Heart right ventricle (tissue), 16 donors: Measurements from ENCODE around the gene LRRC1. TPM values are rescaled to one million over a fixed set of nuclear protein-coding genes. Genes with fewer than 3 reads are reported as not detected.

Source experiments
- ATAC-seq, 8 donors: fragments of 200-7000 bp; cut with Tn5 transposase; one replicate each; pipeline ENCODE4 v1.9.1; 2020; ENCODE audit warnings: mild to moderate bottlenecking in 8 of 8, moderate library complexity in 8 of 8, moderate number of reproducible peaks in 1 of 8
- DNase-seq, 2 donors: peaks; one replicate each; pipeline ENCODE4 v3.0.0-alpha.2; 2020
- H3K27ac ChIP-seq, 10 donors: fragments of 200-600 bp; sonication (generic) in 2 of 10; one replicate each; pipeline versions ENCODE4 v1.5.0 to v1.8.0; 2020 to 2022; ENCODE audit warnings: mild to moderate bottlenecking in 3 of 10
- H3K27me3 ChIP-seq, 7 donors: fragments of 200-600 bp; one replicate each; pipeline ENCODE4 v1.8.0; 2021 to 2022; ENCODE audit warnings: mild to moderate bottlenecking in 2 of 7
- H3K36me3 ChIP-seq, 9 donors: fragments of 200-600 bp; sonication (generic) in 1 of 9; one replicate each; pipeline versions ENCODE4 v1.5.0 to v1.8.0; 2020 to 2022; ENCODE audit warnings: mild to moderate bottlenecking in 2 of 9
- H3K4me1 ChIP-seq, 9 donors: fragments of 200-600 bp; sonication (generic) in 1 of 9; one replicate each; pipeline versions ENCODE4 v1.5.0 to v1.8.0; 2020 to 2022; ENCODE audit warnings: mild to moderate bottlenecking in 4 of 9
- H3K4me3 ChIP-seq, 10 donors: fragments of 200-600 bp; sonication (generic) in 2 of 10; one replicate each; pipeline versions ENCODE4 v1.5.0 to v1.8.0; 2020 to 2022; ENCODE audit warnings: mild to moderate bottlenecking in 7 of 10, moderate library complexity in 2 of 10
- H3K9me3 ChIP-seq, 11 donors: fragments of 200-600 bp in 10 of 11; sonication (generic) in 2 of 11; one replicate each; pipeline versions ENCODE4 v1.5.0 to v1.8.0; 2013 to 2022; ENCODE audit warnings: mild to moderate bottlenecking in 2 of 11, control low read depth in 1 of 11, moderate library complexity in 1 of 11
- WGBS, 2 donors: extraction: QIAGEN DNeasy Blood & Tissue Kit; methylation state at CpG; one replicate each; pipeline ENCODE4 v1.1.7; 2013; ENCODE audit warnings: inconsistent platforms in 1 of 2; 5-methylcytosine and 5-hydroxymethylcytosine counted together
- intact Hi-C, 10 donors: fragments of 100-400 bp; cut with DNase I; formaldehyde crosslinking; loops; one replicate each; pipeline versions ENCODE4 v1.11.1 to v1.14.2; 2022
- polyA plus RNA-seq, 2 donors: library from polyadenylated mRNA; stranded (reverse); fragments of 200-250 nt; gene quantifications; one replicate each; pipeline ENCODE4 v1.2.3, GENCODE V29; 2013
- total RNA-seq, 10 donors: library from RNA; stranded (reverse); fragmentation: NEBNext Ultra II Directional in 3 of 10; extraction: Animal tissue kit (Norgen Biotek cat#: 25700) in 3 of 10; gene quantifications; one replicate each; pipeline versions ENCODE4 v1.2.1 to v1.2.4, GENCODE V29; 2021 to 2023
- TF ChIP-seq, protein P1 (sequence below), 9 donors: fragments of 200-600 bp; sonication (generic) in 2 of 9; IDR thresholded peaks; one replicate each; pipeline versions ENCODE4 v1.5.0 to v1.8.0; 2021 to 2022; ENCODE audit warnings: antibody characterized with exemption in 9 of 9, mild to moderate bottlenecking in 5 of 9, moderate library complexity in 1 of 9
- donor health status: Arrhythmogenic right ventricular cardiomyopathy.
- donor health status: ischemic (EF 13 %, LVEDD 7.1; RV severe dilation, severe dysfunction).
- donor health status: healthy with polysubstance abuse.
- donor health status: DM: no; HTN: yes; CAD: no.
- donor health status: DM: no; HTN: no; CAD: no.
- donor health status: ischemic (EF 25% LVEDD 6.9; RV normal size, moderate dysfunction).
- donor health status: ischemic (EF 25% LVEDD 5.7; RV mildly dilated, moderate dysfunction).
- donor health status: healthy.
- donor health status: DM: yes; HTN: yes; CAD: no.
- donor health status: Ischemic cardiomyopathy.
- donor health status: ischemic (EF 35%, LVEDD 5.7; RV mildly dilated, moderate dysfunction).
- donor health status: nonischemic (EF 11% LVEDD 7.7; RV severe dilation, severe dysfunction).
- donor health status: DM: yes; HTN: yes; CAD: no.
- donor health status: PGD.
- donor health status: ischemic (EF 29% LVEDD 5.4; RV normal size, mild dysfunction).
- donor health status: nonischemic (EF 23%, LVEDD 6.1; RV moderate dilation, normal function).

The LRRC1 gene
- total and polyA plus RNA-seq, 12 donors: 1.2 to 7.5 (median 4.7) TPM

DNA sequence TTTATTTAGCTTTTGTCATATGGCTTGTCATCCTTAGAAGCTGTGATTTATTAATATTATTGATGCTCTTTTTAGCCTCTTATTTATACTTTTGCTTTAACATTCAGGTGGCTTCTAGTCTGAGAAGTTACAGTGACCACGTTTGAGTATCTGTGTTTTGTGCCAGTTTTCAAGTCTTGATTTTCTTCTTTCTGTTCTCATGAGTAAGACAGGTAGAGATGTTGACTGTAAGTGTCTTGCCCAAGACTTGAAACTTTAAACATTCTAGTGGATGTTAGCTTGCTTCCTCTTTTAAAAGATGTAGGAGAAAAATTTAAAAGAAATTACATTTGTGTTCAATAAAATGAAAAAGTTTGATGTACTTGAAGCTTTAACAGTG lies 122.6 kb downstream of the LRRC1 start:
- 59 to 60% methylated on average over 1 of the region's 1 CpG for WGBS, 2 donors
- no peak for ATAC-seq
- TF ChIP-seq, protein P1, sequence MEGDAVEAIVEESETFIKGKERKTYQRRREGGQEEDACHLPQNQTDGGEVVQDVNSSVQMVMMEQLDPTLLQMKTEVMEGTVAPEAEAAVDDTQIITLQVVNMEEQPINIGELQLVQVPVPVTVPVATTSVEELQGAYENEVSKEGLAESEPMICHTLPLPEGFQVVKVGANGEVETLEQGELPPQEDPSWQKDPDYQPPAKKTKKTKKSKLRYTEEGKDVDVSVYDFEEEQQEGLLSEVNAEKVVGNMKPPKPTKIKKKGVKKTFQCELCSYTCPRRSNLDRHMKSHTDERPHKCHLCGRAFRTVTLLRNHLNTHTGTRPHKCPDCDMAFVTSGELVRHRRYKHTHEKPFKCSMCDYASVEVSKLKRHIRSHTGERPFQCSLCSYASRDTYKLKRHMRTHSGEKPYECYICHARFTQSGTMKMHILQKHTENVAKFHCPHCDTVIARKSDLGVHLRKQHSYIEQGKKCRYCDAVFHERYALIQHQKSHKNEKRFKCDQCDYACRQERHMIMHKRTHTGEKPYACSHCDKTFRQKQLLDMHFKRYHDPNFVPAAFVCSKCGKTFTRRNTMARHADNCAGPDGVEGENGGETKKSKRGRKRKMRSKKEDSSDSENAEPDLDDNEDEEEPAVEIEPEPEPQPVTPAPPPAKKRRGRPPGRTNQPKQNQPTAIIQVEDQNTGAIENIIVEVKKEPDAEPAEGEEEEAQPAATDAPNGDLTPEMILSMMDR (IDR thresholded peaks at IDR 0.05): no peak
- intact Hi-C loops: no loop called here
- H3K27ac ChIP-seq: no peak overlapping the region
- no peaks in the 10 kb centered on the region for H3K9me3 ChIP-seq
- H3K36me3 ChIP-seq: peaks cover 0 to 39% (median 10%) of the 10 kb centered on the region in 9 donors
- no peaks in the 10 kb centered on the region for H3K27me3 ChIP-seq
- no peaks in the 10 kb centered on the region for H3K4me1 ChIP-seq
- DNase-seq: no peak
- H3K4me3 ChIP-seq: no peak overlapping the region

DNA sequence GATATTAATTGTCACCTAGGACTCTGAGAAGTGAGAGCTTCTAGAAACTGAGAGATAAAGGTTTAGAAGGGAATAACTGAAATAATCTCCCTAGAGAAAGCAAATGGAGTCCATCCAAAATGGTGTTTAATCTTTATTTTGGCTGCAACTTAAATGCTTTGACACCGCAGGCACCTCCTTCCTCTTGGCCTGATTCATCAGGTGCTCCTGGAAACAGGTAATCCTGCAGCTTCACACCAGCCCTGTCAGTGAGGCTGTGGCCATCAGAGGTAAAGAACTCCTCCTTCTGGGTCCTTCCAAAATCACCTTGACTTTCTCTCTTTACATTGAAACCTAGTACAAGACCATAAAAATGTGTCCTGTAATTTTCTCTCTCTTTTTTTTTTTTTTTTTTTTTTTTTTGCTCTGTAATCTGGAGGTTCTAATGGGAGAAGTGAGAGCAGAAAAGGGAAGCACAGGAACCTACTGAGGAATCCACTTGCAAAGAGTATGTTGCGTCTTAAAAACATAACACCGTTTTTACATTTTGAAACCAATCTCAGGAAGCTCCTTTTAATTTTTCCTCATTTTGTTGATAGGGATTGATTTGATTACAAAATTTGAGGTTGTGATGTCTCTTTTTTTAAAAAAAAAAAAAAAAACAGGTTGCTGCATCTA lies 124.2 kb downstream of the LRRC1 start:
- 87 to 91% methylated on average over 3 of the region's 3 CpGs for WGBS, 2 donors
- Histone ChIP-seq H3K4me1 (no peaks in the 10 kb centered on the region), H3K4me3 (no peak overlapping the region), H3K36me3 (peaks cover 0 to 42% (median 10%) of the 10 kb centered on the region in 9 donors), H3K27me3 (no peaks in the 10 kb centered on the region), H3K27ac (no peak overlapping the region), H3K9me3 (no peaks in the 10 kb centered on the region)
- intact Hi-C loops: no loop called here
- TF ChIP-seq, protein P1 (IDR thresholded peaks at IDR 0.05): no peak
- no peak for ATAC-seq
- no peak for DNase-seq

DNA sequence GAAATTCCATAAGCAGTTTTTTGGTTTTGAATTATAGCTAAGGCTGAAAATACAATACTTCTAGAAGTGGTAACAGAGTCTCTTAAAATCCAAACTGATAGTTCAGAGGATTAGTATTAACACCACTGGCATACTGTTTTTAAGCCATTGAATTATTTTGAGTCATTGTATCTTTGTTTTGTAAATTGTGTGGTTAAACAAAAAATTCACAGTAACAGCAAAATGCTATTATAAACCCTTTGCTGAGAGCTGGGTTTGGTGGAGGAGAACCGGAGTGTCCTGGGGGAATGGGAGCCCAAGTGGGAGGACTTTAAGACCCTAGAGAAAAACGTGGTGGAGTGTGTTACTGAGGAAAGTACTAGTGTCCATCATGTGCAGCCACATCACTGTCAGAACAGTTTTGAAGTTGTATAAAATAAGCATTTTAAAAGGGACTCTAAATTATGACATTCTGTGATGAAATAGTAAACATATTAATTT lies 125.1 kb downstream of the LRRC1 start:
- Histone ChIP-seq H3K9me3 (no peaks in the 10 kb centered on the region), H3K27me3 (no peaks in the 10 kb centered on the region), H3K4me1 (no peaks in the 10 kb centered on the region), H3K27ac (no peak overlapping the region), H3K36me3 (peaks cover 0 to 33% (median 3%) of the 10 kb centered on the region in 9 donors), H3K4me3 (no peak overlapping the region)
- no peak for DNase-seq
- ATAC-seq: no peak
- TF ChIP-seq, protein P1 (IDR thresholded peaks at IDR 0.05): no peak
- intact Hi-C loops: loop anchor here in 1 of 10 donors (10.0 kb wide), 1 partner anchor 125 kb away; the partner anchor contains the start of gene LRRC1
- 71 to 72% methylated on average over 2 of the region's 2 CpGs for WGBS, 2 donors

DNA sequence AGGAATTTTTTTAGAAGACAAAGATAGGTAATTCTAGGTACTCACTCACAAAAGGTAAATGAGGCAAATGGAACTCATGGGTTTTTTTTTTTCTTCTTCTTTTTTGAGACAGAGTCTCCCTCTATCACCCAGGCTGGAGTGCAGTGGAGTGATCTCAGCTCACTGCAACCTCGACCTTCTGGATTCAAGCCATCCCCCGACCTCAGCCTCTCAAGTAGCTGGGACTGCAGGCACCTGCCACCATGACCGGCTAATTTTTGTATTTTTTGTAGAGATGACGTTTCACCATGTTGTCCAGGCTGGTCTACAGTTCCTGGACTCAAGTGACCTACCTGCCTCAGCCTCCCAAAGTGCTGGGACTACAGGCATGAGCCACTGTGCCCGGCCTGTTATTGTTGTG lies 126.1 kb downstream of the LRRC1 start:
- Histone ChIP-seq H3K27ac (no peak overlapping the region), H3K4me3 (no peak overlapping the region), H3K4me1 (peaks cover 0 to 7% (median 0%) of the 10 kb centered on the region in 9 donors), H3K9me3 (no peaks in the 10 kb centered on the region), H3K36me3 (peaks cover 0 to 28% (median 3%) of the 10 kb centered on the region in 9 donors), H3K27me3 (no peaks in the 10 kb centered on the region)
- intact Hi-C loops: loop anchor here in 1 of 10 donors (10.0 kb wide), 1 partner anchor 126 kb away; the partner anchor contains the start of gene LRRC1
- ATAC-seq (no peak), DNase-seq (no peak)
- TF ChIP-seq, protein P1 (IDR thresholded peaks at IDR 0.05): no peak
- 73 to 88% methylated on average over 5 of the region's 5 CpGs for WGBS, 2 donors
